AG10803 (cell line): Measurements from ENCODE around the gene ZNF445.

Source experiments
- DNase-seq: peaks from one replicate; pipeline ENCODE4 v3.0.0; 2010; ENCODE audit warnings: low read depth
- H3K4me3 ChIP-seq: 2 replicates; pipeline ENCODE4 v1.5.1; 2011; ENCODE audit warnings: mild to moderate bottlenecking, low read length, control low read depth
- CTCF ChIP-seq: conservative IDR thresholded peaks from 2 replicates; pipeline ENCODE4 v1.5.1; 2011; ENCODE audit warnings: mild to moderate bottlenecking, low read length, control low read depth, inconsistent platforms

The ZNF445 gene

DNA sequence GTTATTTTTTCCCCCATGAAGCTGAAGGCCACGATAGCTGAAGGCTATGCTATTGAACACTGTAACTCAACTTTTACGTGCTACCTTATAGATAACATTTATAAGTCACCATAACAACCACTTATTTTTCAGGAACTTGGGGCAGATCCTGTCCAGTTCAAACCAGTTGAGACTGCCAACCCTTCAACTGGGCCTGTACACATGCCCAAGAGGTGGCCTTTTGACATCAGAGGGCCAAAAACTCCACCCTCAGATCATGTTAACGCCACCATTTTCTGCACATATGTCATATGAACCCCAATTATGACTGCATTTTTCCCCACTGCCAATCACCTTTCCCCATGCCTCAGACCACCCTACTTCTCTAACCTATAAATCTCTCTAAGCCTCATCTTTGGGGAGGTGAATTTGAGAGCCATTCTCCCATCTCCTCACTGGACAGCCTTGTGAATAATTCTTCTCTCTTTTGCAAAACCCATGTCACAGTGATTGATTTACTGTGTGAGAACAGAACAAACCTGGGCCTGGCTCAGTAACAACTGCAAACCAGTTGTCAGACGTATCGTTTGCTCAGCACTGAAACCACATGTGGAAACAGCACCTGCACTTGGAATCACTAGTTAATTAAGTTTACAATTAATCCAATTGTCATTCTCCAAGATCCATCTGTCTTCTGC lies 42.5 kb downstream of the ZNF445 start:
- no peak for TF ChIP-seq CTCF
- H3K4me3 ChIP-seq = no peak overlapping the region
- DNase-seq = no peak

GRCh38 chr3:44430466-44430865 lies 47.0 kb downstream of the ZNF445 start:
- no peak for DNase-seq
- TF ChIP-seq CTCF = no peak
- H3K4me3 ChIP-seq = no peak overlapping the region

DNA sequence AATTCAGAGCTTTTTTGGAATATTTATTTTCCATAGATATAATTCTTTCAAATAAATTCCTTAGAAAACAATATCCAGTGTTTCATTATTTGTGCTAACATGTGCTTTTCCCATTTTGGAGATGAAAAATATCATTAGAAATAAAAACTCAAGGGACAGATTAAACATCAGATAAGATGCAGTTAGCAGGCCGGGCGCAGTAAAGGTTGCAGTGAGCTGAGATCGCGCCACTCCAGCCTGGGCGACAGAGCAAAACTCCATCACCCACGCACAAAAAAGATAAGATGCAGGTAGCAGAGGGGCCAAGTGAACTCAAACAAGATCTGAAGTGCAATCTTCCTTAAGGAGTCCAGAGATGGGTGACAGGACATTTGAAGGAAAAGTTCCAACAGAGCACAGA lies 48.0 kb downstream of the ZNF445 start:
- H3K4me3 ChIP-seq = no peak overlapping the region
- TF ChIP-seq CTCF = no peak
- no peak for DNase-seq

GRCh38 chr3:44428910-44429309 lies 48.6 kb downstream of the ZNF445 start:
- H3K4me3 ChIP-seq = no peak overlapping the region
- DNase-seq = no peak
- no peak for TF ChIP-seq CTCF

- no peak for DNase-seq
- no peak for TF ChIP-seq CTCF
- no peak overlapping the region for H3K4me3 ChIP-seq
These were observed 49.8 kb downstream of the ZNF445 start for GRCh38 chr3:44427683-44428082.

- H3K4me3 ChIP-seq = no peak overlapping the region
- no peak for TF ChIP-seq CTCF
- no peak for DNase-seq
These were observed 52.7 kb downstream of the ZNF445 start for GRCh38 chr3:44424758-44425157.

DNA sequence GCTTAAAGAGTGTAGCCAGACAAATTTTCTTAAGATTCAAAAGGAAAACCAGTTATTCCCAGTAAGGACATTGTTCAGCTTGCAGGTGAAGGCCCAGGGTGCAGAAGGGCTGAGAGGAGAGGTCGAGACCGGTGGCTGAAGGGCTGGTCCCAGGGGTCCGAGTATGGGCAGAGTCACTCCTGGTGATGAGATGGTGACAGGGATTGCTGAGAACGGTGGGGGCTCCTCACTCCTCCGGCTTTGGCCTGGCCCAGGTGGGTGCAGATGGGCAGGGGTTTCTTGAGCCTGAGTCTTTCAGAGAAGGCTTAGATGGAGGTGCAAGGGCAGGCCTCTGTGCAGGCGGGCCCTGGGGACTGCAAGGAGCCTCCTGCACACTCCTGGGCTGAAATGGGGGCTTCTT lies 56.2 kb downstream of the ZNF445 start:
- no peak for DNase-seq
- TF ChIP-seq CTCF = no peak
- H3K4me3 ChIP-seq = no peak overlapping the region
